CD4-positive, alpha-beta T cell treated with Interleukin-6 at 100 ng/mL for 8 hours (primary cell): ENCODE measurements around the gene OSBPL9.
"Not testable (repeated sequence)": the region's sequence is repeated elsewhere in the genome, so short reads cannot be mapped to it uniquely, and the experiment has no call there.

ENCODE experiments used
- DNase-seq: peaks from one replicate; pipeline ENCODE4 v3.0.0-alpha.2; 2020; ENCODE audit warnings: mixed read lengths, low spot score

Gene OSBPL9

GRCh38 chr1:51664421-51665240 lies 47.7 kb downstream of the OSBPL9 start:
- no peak for DNase-seq

- DNase-seq: no peak
These were observed 49.6 kb downstream of the OSBPL9 start for GRCh38 chr1:51666478-51666877.

DNA sequence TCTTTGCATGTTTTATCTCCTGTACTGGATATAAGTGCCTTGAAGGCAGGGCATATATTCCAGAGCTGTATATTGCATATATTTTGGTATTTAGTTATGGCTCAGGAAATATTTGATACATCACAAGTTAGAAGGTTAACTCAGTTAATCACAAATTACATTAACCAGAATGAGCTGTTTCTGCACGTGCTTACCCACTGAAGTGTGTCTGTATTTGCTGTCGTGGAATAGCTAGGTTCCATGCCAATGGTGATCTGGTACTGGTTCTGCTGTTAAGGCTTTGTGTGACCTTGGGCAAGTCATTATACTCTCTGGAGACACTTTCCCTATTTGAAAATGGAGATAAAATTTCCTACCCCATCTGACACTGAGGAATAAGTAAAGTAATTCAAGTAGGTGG lies 50.7 kb downstream of the OSBPL9 start:
- no peak for DNase-seq

DNA sequence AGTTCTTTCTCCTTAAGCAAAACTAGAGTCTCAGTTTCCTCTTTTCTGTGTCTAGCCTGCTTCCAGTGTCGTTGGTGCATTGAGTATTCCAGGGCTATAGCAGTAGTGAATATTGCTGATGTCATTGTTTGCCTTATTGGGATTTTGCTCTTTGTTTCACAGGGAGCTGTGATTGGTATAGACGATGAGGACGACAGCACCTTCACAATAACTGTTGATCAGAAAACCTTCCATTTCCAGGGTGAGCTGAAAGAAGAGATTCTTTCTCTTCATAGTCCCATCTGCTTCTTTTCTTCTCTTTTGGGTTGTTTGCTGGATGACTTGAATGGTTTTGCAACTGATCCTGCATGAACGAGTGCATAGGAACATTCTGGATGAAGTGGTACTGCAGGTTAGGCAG lies 52.4 kb downstream of the OSBPL9 start:
- no peak for DNase-seq

- DNase-seq: no peak
These were observed 52.9 kb downstream of the OSBPL9 start for GRCh38 chr1:51669816-51670215.

GRCh38 chr1:51671527-51672325 lies 54.8 kb downstream of the OSBPL9 start:
- no peak for DNase-seq

DNA sequence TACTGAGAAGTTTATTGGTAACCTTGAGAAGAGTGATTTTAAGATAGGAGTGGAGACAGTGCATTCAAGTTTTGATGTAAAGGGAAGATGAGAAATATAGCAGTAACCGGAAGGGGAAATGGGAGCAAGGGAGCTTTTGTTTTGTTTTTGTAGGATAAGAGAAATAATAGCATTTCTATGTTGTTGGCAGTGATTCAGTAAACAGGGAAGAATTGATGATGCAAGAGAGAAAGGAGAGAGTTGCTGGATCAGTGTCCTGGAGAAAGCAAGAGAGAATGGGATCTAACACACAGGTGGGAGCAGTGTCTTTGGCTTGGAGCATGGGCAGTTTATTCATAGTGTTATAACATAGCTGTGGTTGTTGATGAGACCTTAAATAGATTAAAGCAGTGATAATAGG lies 56.4 kb downstream of the OSBPL9 start:
- DNase-seq: no peak

GRCh38 chr1:51675177-51675780 lies 58.4 kb downstream of the OSBPL9 start:
- no peak for DNase-seq

- no peak for DNase-seq
These were observed 62.5 kb downstream of the OSBPL9 start for GRCh38 chr1:51679435-51679834.

GRCh38 chr1:51684776-51685175 lies 67.9 kb downstream of the OSBPL9 start:
- no peak for DNase-seq

GRCh38 chr1:51686450-51686849 lies 69.6 kb downstream of the OSBPL9 start:
- no peak for DNase-seq

DNA sequence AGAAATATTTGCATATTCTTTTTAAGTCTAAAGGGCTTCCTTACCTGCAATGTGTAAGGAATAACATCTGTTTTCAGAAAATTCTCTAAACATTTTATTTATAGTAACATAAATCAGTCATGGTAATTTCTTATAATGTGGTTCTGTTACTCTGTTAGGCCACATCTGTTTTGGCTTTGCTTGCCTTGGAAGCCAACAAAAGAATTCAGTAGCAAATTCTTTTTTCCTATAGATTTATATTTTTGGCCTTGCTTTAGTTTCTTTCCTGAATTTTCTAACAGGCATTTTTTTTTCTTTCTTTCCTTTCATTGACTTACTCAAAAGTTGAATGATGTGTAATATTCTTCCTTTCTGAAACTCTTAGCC lies 72.2 kb downstream of the OSBPL9 start:
- no peak for DNase-seq

- DNase-seq: no peak
These were observed 72.8 kb downstream of the OSBPL9 start for GRCh38 chr1:51689643-51690042.

- no peak for DNase-seq
These were observed 73.5 kb downstream of the OSBPL9 start for GRCh38 chr1:51690285-51690961.

- DNase-seq: no peak
These were observed 75.0 kb downstream of the OSBPL9 start for GRCh38 chr1:51691920-51692319.

GRCh38 chr1:51693419-51694155 lies 76.7 kb downstream of the OSBPL9 start:
- DNase-seq: no peak

DNA sequence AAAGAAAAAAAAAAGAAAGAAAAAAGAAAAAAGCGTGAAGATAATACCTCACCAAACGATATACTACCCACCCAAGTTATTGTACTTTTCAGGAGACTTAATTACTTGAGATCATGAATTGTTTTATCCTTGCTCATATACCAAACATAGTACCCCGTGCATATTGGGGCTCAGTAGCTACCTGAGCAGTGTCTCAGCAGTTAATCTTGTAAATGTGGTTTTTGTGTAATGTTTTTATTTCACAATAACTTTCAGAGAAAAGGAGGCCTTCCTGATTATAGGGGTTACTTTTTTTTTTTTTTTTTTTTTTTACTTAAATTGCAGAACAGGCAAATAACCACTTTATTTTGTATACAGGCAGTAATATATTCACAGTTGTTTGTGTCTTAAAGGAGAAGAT lies 80.3 kb downstream of the OSBPL9 start:
- DNase-seq: no peak

DNA sequence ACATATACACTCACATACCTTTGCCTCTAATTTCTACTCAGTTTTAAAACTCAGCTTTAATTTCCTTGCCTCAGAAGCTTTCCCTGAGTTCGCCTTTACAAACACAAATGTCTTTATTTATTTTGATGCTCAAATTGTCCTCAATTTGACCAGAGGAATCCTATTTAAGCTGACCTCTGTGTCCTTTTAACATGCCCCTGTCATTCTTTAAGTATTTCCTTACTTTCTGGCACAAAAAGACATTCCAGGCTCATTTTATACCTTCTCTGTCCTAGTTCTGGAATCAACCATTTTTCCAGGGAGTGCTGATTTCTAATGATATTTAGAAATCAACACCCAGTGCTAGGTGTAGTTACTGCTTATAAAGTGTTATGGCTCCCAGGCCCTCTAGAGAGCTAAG lies 82.5 kb downstream of the OSBPL9 start:
- DNase-seq: no peak

- not testable (repeated sequence) for DNase-seq
These were observed 84.9 kb downstream of the OSBPL9 start for GRCh38 chr1:51701782-51702181.

DNA sequence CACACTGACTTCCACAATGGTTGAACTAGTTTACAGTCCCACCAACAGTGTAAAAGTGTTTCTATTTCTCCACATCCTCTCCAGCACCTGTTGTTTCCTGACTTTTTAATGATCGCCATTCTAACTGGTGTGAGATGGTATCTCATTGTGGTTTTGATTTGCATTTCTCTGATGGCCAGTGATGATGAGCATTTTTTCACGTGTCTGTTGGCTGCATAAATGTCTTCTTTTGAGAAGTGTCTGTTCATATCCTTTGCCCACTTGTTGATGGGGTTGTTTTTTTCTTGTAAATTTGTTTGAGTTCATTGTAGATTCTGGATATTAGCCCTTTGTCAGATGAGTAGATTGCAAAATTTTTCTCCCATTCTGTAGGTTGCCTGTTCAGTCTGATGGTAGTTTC lies 85.3 kb downstream of the OSBPL9 start:
- not testable (repeated sequence) for DNase-seq

- no peak for DNase-seq
These were observed 88.1 kb downstream of the OSBPL9 start for GRCh38 chr1:51705035-51705434.
